H1 (cell line): ENCODE results near the gene ZNF273. TPM values are rescaled to one million over a fixed set of nuclear protein-coding genes. Genes with fewer than 3 reads are reported as not detected.

Experiments used
- CTCF ChIA-PET: fragments of 300-600 bp; sonication (Branson Sonifier 250); formaldehyde crosslinking; loops from one replicate; lab custom pipeline; 2021; ENCODE audit not compliant: partially characterized antibody; lab: Charles Lee
- POLR2A ChIA-PET: fragments of 300-600 bp; sonication (Branson Sonifier 250); formaldehyde crosslinking; loops from one replicate; lab custom pipeline; 2021; ENCODE audit warnings: inconsistent platforms; ENCODE audit not compliant: partially characterized antibody; lab: Charles Lee
- DNase-seq, 2 experiments: peaks; one replicate each; pipeline versions ENCODE4 v3.0.0 to v3.0.0-alpha.2; 2010 to 2022; ENCODE audit warnings: low spot score in 2 of 2, low read depth in 1 of 2, mixed read lengths in 1 of 2
- FAIRE-seq: peaks from 2 replicates; lab custom pipeline; 2011; peaks lifted over from hg19 to GRCh38; lab: Jason Lieb, UNC
- H2AFZ ChIP-seq: 2 replicates; pipeline ENCODE4 v1.8.1; 2012; ENCODE audit warnings: low read length, inconsistent platforms
- H2AK5ac ChIP-seq: 2 replicates; pipeline ENCODE4 v1.6.1; 2013; ENCODE audit warnings: low read depth, low read length
- H2BK120ac ChIP-seq: replicated peaks from 2 replicates; pipeline ENCODE3; 2013; ENCODE audit warnings: low read depth, low read length, inconsistent platforms
- H2BK12ac ChIP-seq: 2 replicates; pipeline ENCODE4 v1.6.1; 2013; ENCODE audit warnings: low read depth, low read length
- H2BK15ac ChIP-seq: 2 replicates; pipeline ENCODE4 v1.6.1; 2013; ENCODE audit warnings: low read length
- H2BK20ac ChIP-seq: 2 replicates; pipeline ENCODE4 v1.6.1; 2013; ENCODE audit warnings: low read length
- H2BK5ac ChIP-seq: 2 replicates; pipeline ENCODE4 v1.6.1; 2013; ENCODE audit warnings: low read depth, low read length
- H3K14ac ChIP-seq: 2 replicates; pipeline ENCODE4 v1.6.1; 2013; ENCODE audit warnings: inconsistent platforms; ENCODE audit not compliant: insufficient read length
- H3K18ac ChIP-seq: 2 replicates; pipeline ENCODE4 v1.6.1; 2013; ENCODE audit warnings: low read length; ENCODE audit errors: extremely low read depth
- H3K23ac ChIP-seq: 2 replicates; pipeline ENCODE4 v1.6.1; 2013; ENCODE audit warnings: inconsistent platforms; ENCODE audit not compliant: insufficient read length
- H3K23me2 ChIP-seq: 2 replicates; pipeline ENCODE4 v1.6.1; 2013; ENCODE audit warnings: low read depth, low read length
- H3K27ac ChIP-seq: 2 replicates; pipeline ENCODE4 v1.6.1; 2011; ENCODE audit warnings: low read depth, low read length, inconsistent platforms
- H3K27me3 ChIP-seq, 4 experiments: replicated peaks in 1 of 4; 1 replicate in 1 of 4; 2 replicates in 3 of 4; pipeline versions ENCODE4 v1.6.1 to v1.8.1; 2011 to 2013; ENCODE audit warnings: low read length in 3 of 4, mild to moderate bottlenecking in 3 of 4, inconsistent platforms in 2 of 4, mixed read lengths in 2 of 4, moderate library complexity in 1 of 4; ENCODE audit not compliant: control insufficient read depth in 3 of 4, insufficient read depth in 3 of 4; ENCODE audit errors: extremely low read depth in 1 of 4
- H3K36me3 ChIP-seq, 4 experiments: 2 replicates each; pipeline versions ENCODE4 v1.6.1 to v1.8.1; 2011 to 2013; ENCODE audit warnings: mild to moderate bottlenecking in 4 of 4, low read length in 3 of 4, moderate library complexity in 2 of 4, control low read depth in 1 of 4, inconsistent platforms in 1 of 4; ENCODE audit not compliant: insufficient read depth in 4 of 4, control insufficient read depth in 2 of 4
- H3K4ac ChIP-seq: replicated peaks from 2 replicates; pipeline ENCODE3; 2013; ENCODE audit warnings: low read length, low read depth, mixed read lengths, inconsistent platforms; ENCODE audit not compliant: insufficient read length
- H3K4me1 ChIP-seq, 4 experiments: replicated peaks in 1 of 4; 1 replicate in 1 of 4; 2 replicates in 3 of 4; pipeline versions ENCODE4 v1.6.1 to v1.8.1; 2011 to 2013; ENCODE audit warnings: low read length in 3 of 4, inconsistent platforms in 2 of 4, mixed read lengths in 1 of 4; ENCODE audit not compliant: insufficient read depth in 4 of 4, control insufficient read depth in 3 of 4
- H3K4me2 ChIP-seq, 2 experiments: 2 replicates each; pipeline versions ENCODE4 v1.6.1 to v1.8.1; 2011 to 2013; ENCODE audit warnings: low read depth in 2 of 2, low read length in 2 of 2, control low read depth in 1 of 2, inconsistent platforms in 1 of 2, mild to moderate bottlenecking in 1 of 2; ENCODE audit not compliant: insufficient read depth in 1 of 2
- H3K4me3 ChIP-seq, 4 experiments: fragments of 200-600, 300-600 bp in 1 of 4; sonication (generic), shearing (Covaris generic), sonication (Bioruptor Twin) in 1 of 4; 2 replicates each; pipeline versions ENCODE4 v1.5.1 to v1.8.1; 2011 to 2016; ENCODE audit warnings: low read length in 4 of 4, low read depth in 3 of 4, control low read depth in 2 of 4, inconsistent platforms in 2 of 4, mild to moderate bottlenecking in 2 of 4, mixed read lengths in 1 of 4, moderate library complexity in 1 of 4; ENCODE audit not compliant: insufficient read depth in 2 of 4; ENCODE audit errors: extremely low read depth in 1 of 4
- H3K56ac ChIP-seq: replicated peaks from 2 replicates; pipeline ENCODE3; 2013; ENCODE audit warnings: low read depth, mild to moderate bottlenecking, mixed read lengths, low read length, inconsistent platforms; ENCODE audit not compliant: insufficient read length
- H3K79me1 ChIP-seq: 2 replicates; pipeline ENCODE4 v1.6.1; 2013; ENCODE audit warnings: low read depth, low read length, control low read depth
- H3K79me2 ChIP-seq, 2 experiments: 2 replicates each; pipeline versions ENCODE4 v1.6.1 to v1.8.1; 2012 to 2013; ENCODE audit warnings: low read length in 2 of 2, mild to moderate bottlenecking in 2 of 2, inconsistent platforms in 1 of 2; ENCODE audit not compliant: insufficient read depth in 2 of 2, control insufficient read depth in 1 of 2
- H3K9ac ChIP-seq, 4 experiments: replicated peaks in 1 of 4; 1 replicate in 1 of 4; 2 replicates in 3 of 4; pipeline versions ENCODE4 v1.6.1 to v1.8.1; 2011 to 2013; ENCODE audit warnings: low read depth in 3 of 4, low read length in 3 of 4, control low read depth in 2 of 4, mild to moderate bottlenecking in 2 of 4, moderate library complexity in 2 of 4, inconsistent platforms in 1 of 4; ENCODE audit errors: extremely low read depth in 1 of 4
- H3K9me3 ChIP-seq, 2 experiments: 2 replicates each; pipeline versions ENCODE4 v1.6.1 to v1.8.1; 2012 to 2013; ENCODE audit warnings: mild to moderate bottlenecking in 2 of 2, moderate library complexity in 2 of 2, control low read depth in 1 of 2, inconsistent platforms in 1 of 2, low read depth in 1 of 2, low read length in 1 of 2, mixed read lengths in 1 of 2; ENCODE audit not compliant: insufficient read depth in 2 of 2
- H4K20me1 ChIP-seq, 2 experiments: replicated peaks in 1 of 2; 2 replicates each; pipeline versions ENCODE3 to v1.8.1; 2011 to 2013; ENCODE audit warnings: inconsistent platforms in 2 of 2, low read length in 2 of 2, mild to moderate bottlenecking in 1 of 2; ENCODE audit not compliant: insufficient read depth in 2 of 2, control insufficient read depth in 1 of 2
- H4K5ac ChIP-seq: 2 replicates; pipeline ENCODE4 v1.6.1; 2013; ENCODE audit warnings: low read length, low read depth, mixed read lengths, inconsistent platforms; ENCODE audit not compliant: insufficient read length
- H4K8ac ChIP-seq: 2 replicates; pipeline ENCODE4 v1.8.0; 2013; ENCODE audit warnings: mild to moderate bottlenecking, moderate library complexity, low read length, inconsistent platforms; ENCODE audit not compliant: insufficient read depth; ENCODE audit errors: extremely low read depth
- H4K91ac ChIP-seq: replicated peaks from 2 replicates; pipeline ENCODE3; 2013; ENCODE audit warnings: low read length, mixed read lengths, inconsistent platforms; ENCODE audit not compliant: insufficient read length
- BRCA1 ChIP-seq: IDR thresholded peaks from 2 replicates; pipeline ENCODE4 v1.6.1; 2012; ENCODE audit warnings: low read depth, low read length, improper control_type of control experiment
- CHD2 ChIP-seq: IDR thresholded peaks from 2 replicates; pipeline ENCODE4 v1.6.1; 2012; ENCODE audit warnings: low read length, improper control_type of control experiment
- GABPA ChIP-seq: IDR thresholded peaks from 2 replicates; pipeline ENCODE4 v1.6.1; 2011; ENCODE audit warnings: mild to moderate bottlenecking, low read length, moderate library complexity, borderline replicate concordance; ENCODE audit not compliant: insufficient read depth
- HDAC2 ChIP-seq, 2 experiments: fragments of 300-600 bp in 1 of 2; sonication (generic) in 1 of 2; IDR thresholded peaks; 2 replicates each; pipeline ENCODE4 v1.6.1; 2011 to 2012; ENCODE audit warnings: low read depth in 2 of 2, low read length in 2 of 2, mild to moderate bottlenecking in 2 of 2, moderate library complexity in 2 of 2, borderline replicate concordance in 1 of 2, inconsistent platforms in 1 of 2
- KDM5A ChIP-seq: fragments of 200-600 bp; IDR thresholded peaks from 2 replicates; pipeline ENCODE4 v1.7.1; 2012; ENCODE audit warnings: mild to moderate bottlenecking, low read length, inconsistent platforms, mixed read lengths
- POLR2AphosphoS5 ChIP-seq: IDR thresholded peaks from 2 replicates; pipeline ENCODE4 v1.6.1; 2011; ENCODE audit warnings: low read depth, low read length
- POU5F1 ChIP-seq: IDR thresholded peaks from 2 replicates; pipeline ENCODE4 v1.6.1; 2011; ENCODE audit warnings: low read depth, mild to moderate bottlenecking, low read length, moderate library complexity
- RNF2 ChIP-seq: fragments of 200-900, 300-1000 bp; sonication (generic); IDR thresholded peaks from 2 replicates; pipeline ENCODE4 v1.7.1; 2016; ENCODE audit warnings: borderline replicate concordance, low read depth, mild to moderate bottlenecking, antibody characterized with exemption, low read length; ENCODE audit not compliant: poor library complexity, severe bottlenecking; ENCODE audit errors: missing control alignments
- WGBS, 2 experiments: shearing (Covaris generic) in 1 of 2; methylation state at CpG; one replicate each; pipeline versions ENCODE4 v1.1.6 to v1.1.7; 2013 to 2015; ENCODE audit warnings: low lambda C conversion rate in 2 of 2, mixed read lengths in 2 of 2, inconsistent platforms in 1 of 2, low coverage in 1 of 2, missing lambda C conversion rate in 1 of 2; ENCODE audit not compliant: insufficient replicate concordance in 2 of 2, insufficient coverage in 1 of 2, insufficient read length in 1 of 2; ENCODE audit errors: extremely low coverage in 1 of 2, missing lambda C conversion rate in 1 of 2; 5-methylcytosine and 5-hydroxymethylcytosine counted together
- polyA plus RNA-seq, 7 experiments: library from polyadenylated mRNA; depleted of rRNA in 3 of 7; stranded (reverse) in 5 of 7; unstranded in 2 of 7; fragments of >200 nt in 5 of 7; fragments of 200-250 nt in 2 of 7; gene quantifications; 1 replicate in 5 of 7; 2 replicates in 1 of 7; 4 replicates in 1 of 7; pipeline versions ENCODE4 v1.2.1 to v1.2.3, GENCODE V29; 2011 to 2013; ENCODE audit warnings: missing spikeins in 2 of 7, mixed read lengths in 2 of 7
- total RNA-seq: library from RNA; stranded (reverse); fragmentation: NEBNext Ultra II Directional; extraction: Animal tissue kit (Norgen Biotek cat#: 25700); gene quantifications from 2 replicates; pipeline ENCODE4 v1.2.1, GENCODE V29; 2021

Gene ZNF273
- total and polyA plus RNA-seq, 2 of the 8 experiments (the other 6 are each of a cell fraction or from before 2014, with no cell fraction given): 6.2 to 23.2 TPM

DNA sequence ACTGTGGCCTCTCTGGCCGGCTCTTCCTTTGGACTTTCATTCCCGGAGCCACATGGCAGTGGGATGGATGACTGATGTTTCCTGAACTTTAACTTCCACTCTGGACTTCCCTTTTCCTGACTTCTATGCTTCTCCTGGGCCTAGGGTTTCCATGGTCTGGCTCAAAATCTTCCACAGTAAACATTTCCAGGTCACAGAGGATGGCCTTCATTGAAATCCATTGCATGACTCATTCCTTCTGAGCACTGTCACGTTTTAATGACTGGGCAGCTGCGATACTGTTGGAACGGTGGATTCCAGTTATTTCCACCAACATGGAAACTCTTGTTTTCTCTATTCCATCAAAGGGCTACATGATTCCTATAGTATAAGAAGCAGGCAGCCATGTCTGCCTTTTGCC, 24.4 kb upstream of the ZNF273 start:
- no peak overlapping the region for H3K18ac ChIP-seq
- TF ChIP-seq POLR2AphosphoS5: no peak
- TF ChIP-seq CHD2: no peak
- TF ChIP-seq GABPA: no peak
- no peak for TF ChIP-seq BRCA1
- TF ChIP-seq POU5F1: no peak
- TF ChIP-seq RNF2: no peak
- no peak for TF ChIP-seq HDAC2 (IDR thresholded peaks at IDR 0.05; ENCODE audit: borderline replicate concordance in 1 of 2, low read depth in 2 of 2, low read length in 2 of 2)
- no peak for TF ChIP-seq KDM5A
- H3K9ac ChIP-seq: no peak overlapping the region
- no peak overlapping the region for H4K5ac ChIP-seq
- H2BK15ac ChIP-seq: no peak overlapping the region
- no peak overlapping the region for H3K56ac ChIP-seq
- DNase-seq (no peak), FAIRE-seq (no peak)
- no peak overlapping the region for H3K14ac ChIP-seq
- POLR2A ChIA-PET: no interaction called here
- no peak overlapping the region for H2AFZ ChIP-seq
- no peaks in the 10 kb centered on the region; a peak in 2 of 7 replicates for H3K4me1 ChIP-seq
- H3K9me3 ChIP-seq: peaks cover 0 to 34% of the 10 kb centered on the region in 2 experiments; a peak in 1 of 4 replicates
- no peak overlapping the region for H3K4me3 ChIP-seq
- 85% methylated on average over 5 of the region's 5 CpGs; no CpG with 5 or more reads in 1 of the 2 experiments for WGBS, 2 experiments
- H2BK12ac ChIP-seq: no peak overlapping the region
- no peak overlapping the region for H2BK20ac ChIP-seq
- no peak overlapping the region for H4K8ac ChIP-seq
- no peaks in the 10 kb centered on the region for H3K79me1 ChIP-seq
- peaks cover 0 to 7% (median 6%) of the 10 kb centered on the region in 4 experiments; a peak in 5 of 7 replicates for H3K27me3 ChIP-seq
- no peaks in the 10 kb centered on the region for H4K20me1 ChIP-seq
- H2AK5ac ChIP-seq: no peak overlapping the region
- H3K23ac ChIP-seq: no peak overlapping the region
- H3K4me2 ChIP-seq: no peak overlapping the region; a peak in 1 of 4 replicates
- no peaks in the 10 kb centered on the region for H3K79me2 ChIP-seq
- no peak overlapping the region for H3K4ac ChIP-seq
- CTCF ChIA-PET: no interaction called here
- H2BK120ac ChIP-seq: no peak overlapping the region
- H4K91ac ChIP-seq: no peak overlapping the region
- peaks cover 3% of the 10 kb centered on the region; the same call in 1 of the 2 replicates for H3K23me2 ChIP-seq
- H3K27ac ChIP-seq: no peak overlapping the region
- no peak overlapping the region for H2BK5ac ChIP-seq
- H3K36me3 ChIP-seq: no peaks in the 10 kb centered on the region
